Large intestine (tissue), 3 donors: Measurements from ENCODE around the gene FOLR2. TPM values are rescaled to one million over a fixed set of nuclear protein-coding genes. Genes with fewer than 3 reads are reported as not detected.
"Not testable (repeated sequence)": the region's sequence is repeated elsewhere in the genome, so short reads cannot be mapped to it uniquely, and the experiment has no call there.

Experiments used
- DNase-seq, 2 donors: peaks; one replicate each; pipeline versions ENCODE4 v3.0.0 to v3.0.0-alpha.2; 2013
- H3K27ac ChIP-seq: one replicate; pipeline ENCODE4 v1.5.1; 2013; ENCODE audit warnings: low read length
- H3K27me3 ChIP-seq: 2 replicates; pipeline ENCODE4 v1.6.1; 2013; ENCODE audit warnings: low read length; ENCODE audit not compliant: control insufficient read depth, insufficient read depth
- H3K36me3 ChIP-seq: 2 replicates; pipeline ENCODE4 v1.6.1; 2013; ENCODE audit warnings: low read length; ENCODE audit not compliant: control insufficient read depth, insufficient read depth
- H3K4me1 ChIP-seq: one replicate; pipeline ENCODE4 v1.6.1; 2013; ENCODE audit warnings: low read length; ENCODE audit not compliant: control insufficient read depth, insufficient read depth
- H3K4me3 ChIP-seq: one replicate; pipeline ENCODE4 v1.5.1; 2013; ENCODE audit warnings: low read length
- H3K9me3 ChIP-seq: one replicate; pipeline ENCODE4 v1.6.1; 2013; ENCODE audit warnings: mild to moderate bottlenecking, low read depth, low read length, moderate library complexity; ENCODE audit not compliant: control insufficient read depth
- WGBS: methylation state at CpG from one replicate; pipeline ENCODE4 v1.1.5; 2013; ENCODE audit warnings: low lambda C conversion rate; ENCODE audit not compliant: insufficient coverage; 5-methylcytosine and 5-hydroxymethylcytosine counted together
- polyA plus RNA-seq: library from polyadenylated mRNA; unstranded; fragments of 120-200 nt; gene quantifications from one replicate; pipeline ENCODE4 v1.2.1, GENCODE V29; 2013

Gene FOLR2
- polyA plus RNA-seq, 1 donor: 15.0 TPM

- H3K4me1 ChIP-seq: no peaks in the 10 kb centered on the region
- H3K4me3 ChIP-seq: no peak overlapping the region
- H3K27me3 ChIP-seq: peaks cover 36% of the 10 kb centered on the region
- no peak for DNase-seq
- H3K9me3 ChIP-seq: no peaks in the 10 kb centered on the region
- no peaks in the 10 kb centered on the region for H3K36me3 ChIP-seq
- no CpG with 5 or more reads among the region's 3 CpGs for WGBS
- H3K27ac ChIP-seq: no peak overlapping the region
Observed at GRCh38 chr11:72253392-72253791, 36.8 kb downstream of the FOLR2 start.

GRCh38 chr11:72254299-72254993, 37.9 kb downstream of the FOLR2 start:
- Histone ChIP-seq H3K4me3 (no peak overlapping the region), H3K27ac (no peak overlapping the region), H3K9me3 (no peaks in the 10 kb centered on the region), H3K4me1 (no peaks in the 10 kb centered on the region), H3K27me3 (peaks cover 30% of the 10 kb centered on the region), H3K36me3 (no peaks in the 10 kb centered on the region)
- DNase-seq: no peak
- no CpG with 5 or more reads among the region's 5 CpGs for WGBS

- DNase-seq: no peak
- no CpG with 5 or more reads among the region's 2 CpGs for WGBS
- H3K36me3 ChIP-seq: no peaks in the 10 kb centered on the region
- H3K9me3 ChIP-seq: no peaks in the 10 kb centered on the region
- no peak overlapping the region for H3K4me3 ChIP-seq
- H3K27ac ChIP-seq: no peak overlapping the region
- no peaks in the 10 kb centered on the region for H3K4me1 ChIP-seq
- H3K27me3 ChIP-seq: peaks cover 15% of the 10 kb centered on the region
Observed at GRCh38 chr11:72257570-72257969, 41.0 kb downstream of the FOLR2 start.

- DNase-seq: no peak
Observed at GRCh38 chr11:72259490-72259889, 42.9 kb downstream of the FOLR2 start.

GRCh38 chr11:72260574-72260973, 44.0 kb downstream of the FOLR2 start:
- H3K27ac ChIP-seq: no peak overlapping the region
- 62% methylated on average over 3 of the region's 5 CpGs for WGBS
- H3K4me3 ChIP-seq: no peak overlapping the region
- H3K4me1 ChIP-seq: no peaks in the 10 kb centered on the region
- no peak for DNase-seq
- H3K27me3 ChIP-seq: peaks cover 5% of the 10 kb centered on the region
- no peaks in the 10 kb centered on the region for H3K36me3 ChIP-seq
- H3K9me3 ChIP-seq: no peaks in the 10 kb centered on the region

More at GRCh38 chr11:72259490-72259889, 42.9 kb downstream of the FOLR2 start:
- no peak overlapping the region for H3K27ac ChIP-seq
- H3K4me1 ChIP-seq: no peaks in the 10 kb centered on the region
- H3K4me3 ChIP-seq: no peak overlapping the region
- H3K9me3 ChIP-seq: no peaks in the 10 kb centered on the region
- no peaks in the 10 kb centered on the region for H3K36me3 ChIP-seq
- H3K27me3 ChIP-seq: peaks cover 9% of the 10 kb centered on the region
- 100% methylated on average over 1 of the region's 2 CpGs for WGBS

GRCh38 chr11:72263361-72263760, 46.8 kb downstream of the FOLR2 start:
- Histone ChIP-seq H3K4me1 (no peaks in the 10 kb centered on the region), H3K27ac (no peak overlapping the region), H3K36me3 (no peaks in the 10 kb centered on the region), H3K9me3 (no peaks in the 10 kb centered on the region), H3K4me3 (no peak overlapping the region), H3K27me3 (peaks cover 3% of the 10 kb centered on the region)
- WGBS: no CpG with 5 or more reads among the region's 4 CpGs
- no peak for DNase-seq

GRCh38 chr11:72265951-72266350, 49.4 kb downstream of the FOLR2 start:
- H3K9me3 ChIP-seq: no peaks in the 10 kb centered on the region
- no peak overlapping the region for H3K4me3 ChIP-seq
- DNase-seq: no peak
- H3K36me3 ChIP-seq: no peaks in the 10 kb centered on the region
- no peak overlapping the region for H3K27ac ChIP-seq
- H3K27me3 ChIP-seq: no peaks in the 10 kb centered on the region
- no peaks in the 10 kb centered on the region for H3K4me1 ChIP-seq

- H3K36me3 ChIP-seq, H3K27me3 ChIP-seq, H3K4me1 ChIP-seq, H3K27ac ChIP-seq, H3K9me3 ChIP-seq, H3K4me3 ChIP-seq, DNase-seq: not testable (repeated sequence)
- no CpG with 5 or more reads among the region's 5 CpGs for WGBS
Observed at GRCh38 chr11:72266960-72267359, 50.4 kb downstream of the FOLR2 start.

- no peak overlapping the region for H3K4me3 ChIP-seq
- WGBS: 80% methylated on average over 1 of the region's 2 CpGs
- H3K4me1 ChIP-seq: no peaks in the 10 kb centered on the region
- H3K27ac ChIP-seq: no peak overlapping the region
- no peaks in the 10 kb centered on the region for H3K9me3 ChIP-seq
- H3K27me3 ChIP-seq: no peaks in the 10 kb centered on the region
- DNase-seq: no peak
- H3K36me3 ChIP-seq: no peaks in the 10 kb centered on the region
Observed at GRCh38 chr11:72267956-72268617, 51.5 kb downstream of the FOLR2 start.
